Heart left ventricle (tissue), 13 donors: Measurements from ENCODE around the gene CPPED1.
"Not testable (repeated sequence)": the region's sequence is repeated elsewhere in the genome, so short reads cannot be mapped to it uniquely, and the experiment has no call there.

Source experiments
- CTCF ChIP-seq, 12 donors: fragments of 200-600 bp; sonication (generic) in 4 of 12; IDR thresholded peaks; one replicate each; pipeline versions ENCODE4 v1.5.0 to v1.8.0; 2018 to 2022; ENCODE audit warnings: antibody characterized with exemption in 12 of 12, mild to moderate bottlenecking in 5 of 12
- POLR2A ChIP-seq, 2 donors: fragments of 450-650 bp; IDR thresholded peaks; one replicate each; pipeline ENCODE4 v1.6.1; 2017; ENCODE audit warnings: antibody characterized with exemption in 2 of 2, mild to moderate bottlenecking in 2 of 2, moderate library complexity in 2 of 2
- donor health status: ischemic (EF 13 %, LVEDD 7.1; RV severe dilation, severe dysfunction).
- donor health status: DM: no; HTN: yes; CAD: no.
- donor health status: DM: no; HTN: no; CAD: no.
- donor health status: ischemic (EF 25% LVEDD 6.9; RV normal size, moderate dysfunction).
- donor health status: ischemic (EF 25% LVEDD 5.7; RV mildly dilated, moderate dysfunction).
- donor health status: ischemic (EF 35%, LVEDD 5.7; RV mildly dilated, moderate dysfunction).
- donor health status: nonischemic (EF 11% LVEDD 7.7; RV severe dilation, severe dysfunction).
- donor health status: DM: yes; HTN: yes; CAD: no.
- donor health status: PGD.
- donor health status: ischemic (EF 29% LVEDD 5.4; RV normal size, mild dysfunction).
- donor health status: nonischemic (EF 23%, LVEDD 6.1; RV moderate dilation, normal function).

- TF ChIP-seq CTCF, POLR2A (IDR thresholded peaks at IDR 0.05): not testable (repeated sequence)
These were observed 10.0 kb upstream of the CPPED1 start for GRCh38 chr16:12813734-12814133.
